ENCODE results near the gene LPO.

GRCh38 chr17:58229881-58230280, 8.5 kb upstream of the LPO start:
- TF ChIP-seq CTCF (conservative IDR thresholded peaks at IDR 0.05; ENCODE audit: low read depth, low read length) = no peak
- TF ChIP-seq EZH2phosphoT487 (IDR thresholded peaks at IDR 0.05; ENCODE audit: borderline replicate concordance, low read length) = no peak

All from PC-3 (cell line).